Measurements from ENCODE around the gene MYBPC3.

The MYBPC3 gene

DNA sequence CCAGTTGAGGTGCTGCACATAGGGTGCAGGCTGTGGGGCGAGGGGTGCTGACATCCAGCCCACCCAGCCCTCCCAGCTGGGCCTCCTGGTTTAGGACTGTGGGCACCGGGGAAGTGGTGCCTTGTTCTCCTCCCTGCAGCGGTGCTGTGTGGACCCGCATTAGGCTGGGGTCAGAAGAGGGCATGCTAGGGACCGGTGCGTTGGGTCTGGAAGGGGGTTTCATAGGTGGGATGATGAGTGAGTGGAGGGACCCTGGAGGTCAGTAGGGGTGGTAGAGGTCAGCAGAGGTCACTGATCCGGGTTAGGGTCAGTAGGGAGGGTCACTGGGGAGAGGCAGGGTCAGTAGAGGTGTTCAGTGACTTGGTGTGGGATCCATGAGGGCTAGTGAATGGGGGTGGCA, 6.7 kb upstream of the MYBPC3 start:
- DNase-seq (ENCODE audit: low spot score): no peak
- no peak for FAIRE-seq

DNA sequence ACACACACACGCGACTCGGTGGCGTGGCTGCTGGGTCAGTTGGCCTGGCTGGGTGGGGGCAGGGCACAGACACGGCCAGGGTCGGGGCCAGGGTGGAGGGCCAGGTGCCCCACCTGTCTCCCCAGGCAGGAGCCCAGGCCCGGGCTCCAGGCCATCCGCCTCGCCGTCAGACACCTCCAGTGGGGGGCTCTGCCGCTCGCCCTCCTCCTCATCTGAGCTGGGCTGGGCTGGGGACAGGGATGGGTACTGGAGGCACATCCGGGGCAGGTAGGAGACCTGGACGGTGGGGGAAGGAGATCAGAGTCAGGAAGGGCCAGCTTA, 6.2 kb upstream of the MYBPC3 start:
- DNase-seq (ENCODE audit: low spot score) (no peak), FAIRE-seq (no peak)

DNA sequence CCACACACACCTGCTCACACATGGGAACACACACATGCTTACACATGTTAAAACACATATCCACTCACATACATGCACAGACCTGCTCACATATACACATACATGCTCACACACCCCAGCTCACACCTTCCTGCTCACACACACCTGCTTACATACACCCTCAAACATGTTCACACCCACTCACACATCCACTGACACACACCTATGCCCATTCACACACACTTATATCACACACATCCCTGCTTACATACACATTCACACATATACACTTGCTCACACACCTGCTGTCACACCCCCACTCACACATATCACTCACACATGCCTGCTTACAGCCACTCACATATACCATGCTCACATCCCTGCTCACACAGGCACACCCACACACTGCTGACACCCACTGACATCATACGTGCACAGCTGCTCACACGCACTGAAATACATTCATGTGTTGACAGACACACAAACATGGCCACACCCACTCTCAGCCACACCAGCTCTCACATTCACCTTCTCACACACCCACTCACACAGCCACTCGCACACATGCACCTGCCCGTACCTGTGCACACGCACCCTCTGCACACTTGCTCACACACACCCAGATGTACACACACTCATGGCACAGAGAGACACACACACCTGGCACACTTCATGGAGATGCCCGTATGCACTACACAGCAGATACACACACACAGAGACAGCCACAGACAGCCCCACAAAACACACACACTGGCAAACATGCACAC, 5.7 kb upstream of the MYBPC3 start:
- DNase-seq (ENCODE audit: low spot score) (no peak), FAIRE-seq (no peak)

DNA sequence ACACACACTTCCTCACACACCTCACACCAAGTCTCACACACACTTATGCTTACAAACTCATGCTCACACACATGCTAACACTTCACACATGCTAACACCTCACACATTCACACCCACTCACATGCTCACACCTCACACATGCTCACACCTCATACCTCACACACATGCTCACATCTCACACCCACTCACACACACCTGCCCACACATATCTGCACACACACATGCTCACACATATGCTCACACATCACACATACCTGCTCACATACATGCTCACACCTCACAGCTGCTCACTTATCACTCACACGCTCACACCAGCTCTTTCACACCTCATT, 4.5 kb upstream of the MYBPC3 start:
- FAIRE-seq: no peak

DNA sequence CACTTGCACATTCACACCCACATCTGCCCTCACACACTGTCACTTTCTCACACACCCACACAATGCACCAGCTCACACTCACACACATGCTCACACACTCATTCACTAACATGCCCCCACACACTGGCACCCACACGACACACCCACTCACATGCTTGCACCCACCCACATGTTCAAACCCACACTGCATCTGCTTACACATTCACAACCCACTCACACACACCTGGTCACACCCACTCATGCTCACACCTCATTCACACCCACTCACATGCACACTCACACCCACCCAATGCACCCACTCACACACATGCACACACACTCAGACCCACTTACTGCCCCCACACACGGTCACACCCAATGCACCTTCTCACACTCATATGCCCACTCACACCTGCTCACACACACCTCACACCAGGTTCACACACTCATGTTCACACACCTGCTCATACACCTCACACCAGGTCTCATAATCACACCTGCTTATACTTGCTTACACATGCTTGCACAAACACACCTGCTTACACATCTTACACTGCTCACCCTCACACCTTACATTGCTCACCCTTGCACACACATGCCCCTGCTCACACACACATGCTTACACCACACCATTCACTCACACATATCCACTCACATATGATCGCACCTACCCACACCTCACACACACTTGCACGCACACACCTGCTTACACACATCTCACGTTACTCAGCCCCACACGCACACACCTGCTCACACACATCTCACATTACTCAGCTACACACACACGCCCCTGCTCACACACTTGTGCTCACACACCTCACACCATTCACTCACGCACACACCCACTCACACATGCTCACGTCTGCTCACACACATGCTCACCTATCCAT, 3.9 kb upstream of the MYBPC3 start:
- FAIRE-seq (no peak), DNase-seq (ENCODE audit: low spot score) (no peak)

More for the DNA sequence above, 4.5 kb upstream of the MYBPC3 start:
- no peak for DNase-seq (ENCODE audit: low spot score)

DNA sequence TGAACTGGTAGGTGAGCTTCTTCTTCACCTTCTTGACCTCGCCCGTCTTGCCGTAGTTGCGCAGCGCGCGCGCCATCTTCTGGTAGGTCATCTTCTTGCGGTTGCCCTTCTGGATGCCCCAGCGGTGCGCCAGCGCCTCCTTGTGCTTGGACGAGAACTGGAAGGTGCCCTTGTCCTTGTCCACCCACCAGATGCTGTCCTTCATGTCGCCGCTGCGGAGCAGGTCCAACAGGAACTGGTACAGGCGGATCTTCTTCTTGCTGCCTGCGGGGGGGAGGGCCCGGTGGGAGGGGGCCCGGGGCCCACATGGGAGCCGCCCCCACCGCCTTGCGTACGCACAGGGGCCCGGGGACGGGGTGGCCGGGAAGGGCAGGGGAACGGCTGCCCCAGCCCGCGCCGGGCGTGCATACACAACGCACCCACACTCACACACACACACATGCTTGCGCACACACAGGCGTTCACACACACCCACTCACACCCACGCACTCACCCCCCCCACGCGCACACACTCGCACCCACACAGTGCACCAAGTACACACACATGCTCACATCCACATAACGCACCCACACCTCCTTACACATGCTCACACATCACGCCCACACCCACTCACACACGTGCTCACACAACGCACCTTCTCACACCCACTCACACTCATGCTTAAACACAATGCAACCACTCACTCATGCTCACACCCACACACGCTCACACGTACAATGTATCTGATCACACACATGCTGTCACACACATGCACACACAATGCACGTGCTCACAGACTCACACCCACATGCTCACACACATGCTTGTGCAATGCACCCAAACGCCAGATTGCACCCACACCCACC, 3.0 kb upstream of the MYBPC3 start:
- no peak for FAIRE-seq
- DNase-seq (ENCODE audit: low spot score): peak; percentile 79

DNA sequence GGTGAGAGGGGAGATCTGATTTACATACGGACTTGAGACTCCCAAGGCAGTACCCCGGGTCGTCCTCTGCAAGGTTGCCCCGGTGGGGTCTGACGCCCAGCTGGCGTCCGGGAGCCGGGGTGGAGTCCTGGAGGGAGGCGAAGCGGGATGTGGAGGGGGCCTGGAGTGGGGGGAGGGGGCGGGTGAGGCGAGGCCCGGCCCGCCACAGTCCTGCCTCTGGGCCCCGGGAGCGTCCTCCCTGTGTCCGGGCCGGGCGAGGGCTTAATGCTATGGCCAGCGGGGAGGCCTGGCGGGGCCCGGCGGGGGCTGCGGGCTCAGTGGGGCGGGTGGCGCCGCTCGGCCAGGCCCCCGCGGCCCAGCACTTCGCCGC, 2.4 kb upstream of the MYBPC3 start:
- no peak for DNase-seq (ENCODE audit: low spot score)
- FAIRE-seq: no peak

DNA sequence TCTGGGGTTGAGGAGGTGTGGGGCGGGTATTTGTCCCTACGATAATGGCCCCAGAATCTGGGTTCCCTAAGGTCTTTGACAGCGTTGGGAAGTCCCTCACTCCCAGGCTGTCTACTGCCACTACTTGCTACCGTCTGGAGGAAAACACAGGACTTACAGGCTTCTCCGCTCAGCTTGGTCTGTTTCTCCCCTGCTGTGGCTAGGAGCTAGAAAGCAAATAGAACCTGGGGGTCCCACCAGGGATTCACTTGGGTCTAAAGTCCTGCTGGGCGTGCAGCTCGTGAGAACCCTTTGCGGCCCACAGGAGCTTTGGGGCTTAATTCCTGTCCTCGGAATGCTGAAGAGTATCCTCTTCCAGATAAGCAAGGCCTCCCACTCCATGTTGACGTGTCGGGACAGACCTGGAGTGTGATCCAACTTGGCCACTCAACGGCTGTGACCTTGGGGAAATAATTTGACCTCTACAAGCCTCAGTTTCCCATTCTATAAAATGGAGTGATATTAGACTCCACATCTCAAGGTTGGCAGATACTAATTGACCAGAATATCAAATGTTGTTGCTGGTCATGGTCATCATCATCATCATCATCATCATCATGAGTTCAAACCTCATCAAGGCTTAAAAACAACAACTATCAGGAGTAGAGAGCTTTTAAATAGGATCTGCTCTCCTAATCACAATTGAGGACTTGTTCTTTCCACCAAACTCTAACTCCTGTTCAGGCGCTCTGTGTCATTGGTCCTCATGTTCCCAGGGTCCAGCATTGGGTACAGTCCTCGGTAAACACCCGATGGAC, 1.7 kb upstream of the MYBPC3 start:
- DNase-seq (ENCODE audit: low spot score) (no peak), FAIRE-seq (no peak)

DNA sequence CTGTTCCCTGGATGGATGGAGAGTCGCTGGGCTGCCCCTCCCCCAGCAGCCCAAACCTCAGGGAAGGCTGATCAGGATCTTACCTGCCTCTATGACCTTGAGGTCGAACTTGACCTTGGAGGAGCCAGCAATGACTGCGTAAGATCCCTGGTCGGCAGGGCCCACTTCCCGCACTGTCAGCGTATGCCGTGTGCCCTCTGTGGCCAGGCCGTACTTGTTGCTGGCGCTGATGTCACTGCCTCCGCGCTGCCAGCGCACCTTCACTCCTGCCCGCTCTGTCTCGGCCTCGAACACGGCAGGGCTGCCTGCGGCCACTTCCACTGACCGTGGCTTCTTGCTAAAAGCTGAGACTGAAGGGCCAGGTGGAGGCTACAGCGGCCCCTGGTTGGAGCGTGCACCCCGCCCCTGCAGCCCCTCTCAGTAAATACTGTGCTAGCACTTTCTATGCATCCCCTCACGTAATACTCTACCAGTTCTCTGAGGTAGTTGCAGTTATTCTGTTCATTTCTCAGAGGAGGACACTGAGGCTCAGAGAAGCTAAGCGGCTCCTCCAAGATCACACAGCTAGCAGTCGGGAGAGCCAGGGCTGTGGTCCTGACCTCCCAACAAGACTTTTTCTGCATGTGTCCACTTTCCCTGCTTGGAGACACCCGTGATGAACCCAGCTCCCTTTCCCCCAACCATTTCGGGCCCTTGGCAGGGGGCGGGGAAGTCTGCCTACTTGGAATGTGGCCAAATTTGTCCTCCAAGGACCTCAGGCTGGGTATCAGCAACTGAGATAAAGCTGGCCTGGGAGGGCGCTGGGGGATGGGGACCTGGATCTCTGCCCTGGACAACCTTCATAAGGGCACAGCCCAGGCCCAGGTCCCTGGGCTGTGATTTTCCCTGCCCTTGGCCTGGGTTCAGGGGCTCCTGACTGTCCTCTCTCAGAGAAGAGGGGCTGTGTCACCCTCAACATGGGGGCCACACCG, 1.1 kb downstream of the MYBPC3 start:
- no peak for DNase-seq (ENCODE audit: low spot score)
- no peak for FAIRE-seq

DNA sequence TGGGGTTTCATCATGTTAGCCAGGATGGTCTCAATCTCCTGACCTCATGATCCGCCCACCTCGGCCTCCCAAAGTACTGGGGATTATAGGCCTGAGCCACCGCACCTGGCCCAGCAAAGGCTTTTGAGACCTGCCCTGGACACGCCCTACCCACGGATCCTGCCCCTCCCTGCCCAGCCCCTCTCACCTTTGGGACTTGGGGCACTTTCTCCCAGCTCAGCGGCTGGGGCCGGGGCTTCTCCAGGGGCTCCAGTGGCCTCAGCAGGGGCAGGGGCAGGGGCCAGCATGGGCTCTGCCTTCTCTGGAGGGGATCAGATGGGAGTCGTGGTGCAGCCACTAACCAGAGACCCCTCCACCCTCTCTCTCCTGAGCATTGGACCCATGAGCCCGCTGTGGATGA, 2.2 kb downstream of the MYBPC3 start:
- DNase-seq (ENCODE audit: low spot score): no peak
- FAIRE-seq: no peak

DNA sequence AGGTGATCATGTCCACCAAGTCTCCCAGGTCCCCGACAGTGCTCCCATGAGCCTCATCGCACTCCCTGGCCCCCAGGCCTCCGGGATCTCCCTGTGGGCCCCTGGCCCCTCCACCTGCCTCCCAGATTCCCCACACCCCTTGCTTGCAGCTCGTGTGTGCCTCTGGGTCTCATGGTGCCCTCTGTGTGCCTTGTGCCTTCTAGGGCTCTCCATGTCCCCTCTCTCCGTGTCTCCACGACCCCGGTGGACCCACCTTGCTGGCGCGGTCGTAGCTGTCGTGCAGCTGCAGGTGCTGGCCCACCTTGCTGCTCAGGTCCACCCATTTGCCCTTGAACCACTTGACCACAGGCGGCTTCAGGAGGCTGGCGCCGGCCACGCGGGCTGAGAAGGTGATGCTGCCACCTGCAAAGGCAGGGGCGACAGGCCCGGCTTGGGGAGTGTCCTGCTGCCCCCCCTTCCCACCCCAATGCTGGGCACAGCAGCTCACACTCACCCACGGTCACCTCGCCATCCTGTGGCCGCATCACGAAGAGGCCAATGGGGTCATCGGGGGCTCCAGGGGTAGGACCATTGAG, 2.9 kb downstream of the MYBPC3 start:
- DNase-seq (ENCODE audit: low spot score): no peak

DNA sequence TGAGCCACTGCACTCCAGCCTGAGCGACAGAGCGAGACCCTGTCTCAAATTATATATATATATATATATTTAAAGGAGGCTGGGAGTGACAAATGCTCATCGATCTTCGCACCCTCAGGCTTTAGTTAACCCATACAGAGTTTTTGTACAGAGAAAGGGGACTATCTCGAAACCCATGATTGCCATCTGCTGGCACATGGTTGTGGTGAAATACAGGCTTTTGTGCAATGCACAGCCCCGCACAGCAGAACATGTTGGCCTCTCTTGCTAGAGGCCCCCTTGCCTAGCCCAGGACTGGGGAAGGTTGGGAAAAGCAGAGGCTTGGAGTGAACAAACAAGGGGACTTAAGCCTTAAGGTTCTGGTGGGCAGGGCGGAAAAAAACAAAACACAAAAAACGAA, 3.6 kb downstream of the MYBPC3 start:
- FAIRE-seq (no peak), DNase-seq (ENCODE audit: low spot score) (peak; percentile 17)

More for the DNA sequence above, 2.9 kb downstream of the MYBPC3 start:
- FAIRE-seq: no peak

DNA sequence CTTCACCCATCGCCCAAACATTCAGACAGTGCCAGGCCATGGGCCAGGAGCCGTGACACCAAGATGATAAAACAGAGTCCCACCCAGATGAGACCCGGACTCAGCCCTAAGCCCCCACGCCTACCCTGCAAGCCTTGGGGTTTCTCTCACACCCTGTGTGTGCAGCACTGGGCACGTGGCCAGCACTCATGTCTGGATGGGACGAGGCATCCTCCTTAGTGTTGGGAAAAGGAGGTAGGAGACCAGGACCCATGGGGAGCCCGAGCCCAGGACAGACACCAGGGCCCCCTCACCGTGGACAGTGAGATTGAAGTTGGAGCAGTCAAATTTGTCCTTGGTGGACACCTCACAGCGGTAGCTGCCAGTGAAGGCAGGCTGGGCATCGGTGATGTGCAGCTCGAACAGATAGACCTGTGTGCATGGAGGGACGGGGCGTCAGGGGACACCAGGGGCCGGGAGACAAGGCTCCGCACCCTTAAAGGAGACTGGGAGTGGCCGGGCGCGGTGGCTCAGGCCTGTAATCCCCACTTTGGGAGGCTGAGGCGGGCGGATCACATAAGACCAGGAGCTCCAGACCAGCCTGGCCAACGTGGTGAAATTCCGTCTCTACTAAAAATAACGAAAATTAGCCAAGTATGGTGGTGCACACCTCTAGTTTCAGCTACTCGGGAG, 4.2 kb downstream of the MYBPC3 start:
- DNase-seq (ENCODE audit: low spot score) (no peak), FAIRE-seq (no peak)

DNA sequence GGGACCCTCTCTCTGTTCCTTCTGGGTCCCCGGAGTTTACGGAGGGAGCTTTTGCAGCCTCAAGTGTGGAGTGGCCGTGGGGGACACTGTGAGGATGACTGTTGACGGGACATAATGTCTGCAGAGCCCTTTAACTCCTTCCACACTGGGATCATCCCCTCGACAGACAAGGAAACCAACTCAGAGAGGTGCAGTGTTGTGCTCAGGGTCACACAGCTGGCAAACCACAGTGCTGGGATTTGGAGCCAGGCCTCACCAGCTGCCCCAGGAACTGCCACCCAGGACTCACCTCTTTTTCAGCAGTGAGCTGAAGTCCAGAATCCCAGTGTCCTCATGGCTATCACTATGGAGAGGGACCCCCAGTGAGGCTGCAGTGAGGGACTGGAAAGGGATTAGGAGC, 5.4 kb downstream of the MYBPC3 start:
- FAIRE-seq (no peak), DNase-seq (ENCODE audit: low spot score) (no peak)

DNA sequence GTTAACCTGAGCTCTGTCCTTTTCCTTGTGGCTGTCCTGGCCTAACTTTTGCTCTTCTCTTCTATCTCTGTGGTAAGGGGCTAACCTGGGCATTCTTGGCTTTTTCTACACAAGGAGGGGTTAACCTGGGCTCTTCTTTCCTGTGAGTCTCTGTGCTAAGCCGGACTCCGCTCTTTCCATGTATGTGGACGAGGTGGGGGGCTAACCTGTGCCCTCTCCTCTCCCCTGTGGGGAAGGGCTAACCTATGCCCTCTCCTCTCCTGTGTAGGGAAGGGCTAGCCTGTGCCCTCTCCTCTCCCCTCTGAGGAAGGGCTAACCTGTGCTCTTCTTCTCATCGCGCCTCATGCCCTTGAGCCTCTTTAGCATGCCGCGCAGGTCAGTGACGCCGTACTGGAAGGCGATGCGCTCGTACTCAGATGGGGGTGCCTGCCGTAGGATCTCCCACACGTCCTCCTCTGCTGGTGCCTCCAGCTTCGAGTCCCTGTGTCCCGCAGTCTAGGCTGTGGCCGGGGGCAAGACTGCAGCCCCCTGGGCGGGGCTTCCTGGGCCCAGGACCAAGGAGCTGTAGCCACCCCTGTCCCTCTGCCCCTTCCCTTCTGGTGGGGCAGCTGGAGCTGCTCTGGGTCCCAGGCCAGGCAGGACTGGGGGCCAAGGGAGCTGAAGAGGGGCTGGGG, 6.5 kb downstream of the MYBPC3 start:
- DNase-seq (ENCODE audit: low spot score) (no peak), FAIRE-seq (no peak)

DNA sequence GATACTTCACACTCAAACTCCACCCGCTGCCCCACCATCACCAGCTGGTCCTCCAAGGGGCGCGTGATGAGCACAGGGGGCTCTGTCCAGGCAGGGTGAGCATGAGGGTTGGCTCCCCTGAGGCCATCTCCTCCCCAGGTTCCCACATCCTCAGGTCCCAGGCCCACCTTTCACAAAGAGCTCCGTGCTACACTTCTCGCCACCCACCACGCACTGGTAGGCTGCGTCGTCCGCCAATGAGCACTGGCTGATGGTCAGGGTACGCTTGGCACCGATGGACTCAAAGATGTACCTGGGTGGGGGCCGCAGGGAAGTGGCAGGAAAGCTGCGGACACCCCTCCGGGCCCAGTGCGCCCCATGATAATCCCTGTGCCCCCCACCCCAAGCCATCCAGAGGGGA, 9.6 kb downstream of the MYBPC3 start:
- no peak for FAIRE-seq
- DNase-seq (ENCODE audit: low spot score): no peak

DNA sequence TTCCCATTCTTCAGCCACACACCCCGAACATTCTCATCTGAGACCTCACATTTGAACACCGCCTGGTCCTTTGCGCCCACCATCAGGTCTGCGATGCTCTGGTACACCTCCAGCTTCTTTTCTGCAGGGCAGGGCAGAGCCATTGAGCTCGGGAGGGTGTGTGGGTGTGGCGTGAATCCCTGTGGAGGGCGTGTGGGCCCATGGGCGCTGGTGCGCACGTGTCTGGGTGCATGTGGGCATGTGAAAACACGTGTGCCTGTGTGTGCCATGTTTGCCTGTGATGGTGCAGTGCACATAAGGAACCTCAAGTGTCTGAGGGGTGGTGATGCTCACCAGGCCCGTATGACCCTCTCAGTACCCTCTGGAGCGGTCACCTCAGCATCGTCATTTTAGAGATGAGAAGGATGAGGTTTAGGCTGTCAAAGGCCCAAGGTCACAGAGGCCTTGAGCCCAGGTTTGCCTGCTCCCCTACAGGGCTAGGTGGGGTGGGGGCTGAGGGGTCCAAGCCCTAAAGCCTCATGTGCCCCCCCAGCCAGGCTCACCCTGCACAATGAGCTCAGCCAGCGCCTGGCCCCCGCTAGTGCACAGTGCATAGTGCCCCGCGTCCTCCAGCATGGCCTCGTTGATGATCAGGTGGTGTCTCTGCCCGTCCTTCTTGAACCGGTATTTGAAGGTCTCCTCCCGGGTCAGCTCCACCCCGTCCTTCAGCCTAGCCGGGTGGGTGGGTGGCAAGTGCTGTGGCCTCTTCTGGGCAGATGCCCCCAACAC, 10.3 kb downstream of the MYBPC3 start:
- FAIRE-seq (no peak), DNase-seq (ENCODE audit: low spot score) (no peak)
